K562 (cell line): Measurements from ENCODE around the gene XPOT. TPM values are rescaled to one million over a fixed set of nuclear protein-coding genes. Genes with fewer than 3 reads are reported as not detected.

Source experiments
- BCOR ChIP-seq: fragments of 450-650 bp; IDR thresholded peaks from 2 replicates; pipeline ENCODE4 v1.6.1; 2016
- CHD1 ChIP-seq: fragments of 200-600 bp; sonication (generic); IDR thresholded peaks from one replicate; pipeline ENCODE4 v1.6.1; 2012; ENCODE audit warnings: mild to moderate bottlenecking, moderate library complexity, low read length, inconsistent platforms
- CHD2 ChIP-seq: IDR thresholded peaks from 2 replicates; pipeline ENCODE4 v1.6.1; 2011; ENCODE audit warnings: low read depth, low read length
- CHD4 ChIP-seq: fragments of 200-600 bp; sonication (generic); IDR thresholded peaks from 3 replicates; pipeline ENCODE4 v1.6.1; 2012; ENCODE audit warnings: low read depth, mild to moderate bottlenecking, mixed read lengths, low read length, inconsistent platforms; ENCODE audit not compliant: insufficient read depth, insufficient replicate concordance, poor library complexity, severe bottlenecking
- COPS2 ChIP-seq: fragments of 450-650 bp; conservative IDR thresholded peaks from 2 replicates; pipeline ENCODE4 v1.6.1; 2016; ENCODE audit warnings: mild to moderate bottlenecking, moderate library complexity
- EP400 ChIP-seq: fragments of 450-650 bp; IDR thresholded peaks from 2 replicates; pipeline ENCODE4 v1.6.1; 2017; ENCODE audit warnings: antibody characterized with exemption, mild to moderate bottlenecking, moderate library complexity
- EZH2 ChIP-seq: IDR thresholded peaks from 2 replicates; pipeline ENCODE4 v1.6.1; 2012; ENCODE audit warnings: low read depth, mild to moderate bottlenecking, inconsistent platforms, low read length, borderline replicate concordance
- HDAC3 ChIP-seq: fragments of 450-650 bp; IDR thresholded peaks from 2 replicates; pipeline ENCODE4 v1.6.1; 2018; ENCODE audit warnings: borderline replicate concordance, mild to moderate bottlenecking, moderate library complexity; ENCODE audit not compliant: partially characterized antibody
- HDAC6 ChIP-seq: IDR thresholded peaks from 2 replicates; pipeline ENCODE4 v1.6.1; 2012; ENCODE audit warnings: low read depth, mild to moderate bottlenecking, control low read depth, inconsistent platforms, low read length, moderate library complexity
- IRF1 ChIP-seq: sonication (generic); formaldehyde crosslinking; IDR thresholded peaks from 2 replicates; pipeline ENCODE4 v1.8.0; 2022; ENCODE audit warnings: missing genetic modification reagents, mild to moderate bottlenecking, borderline replicate concordance
- JUND ChIP-seq, 2 experiments: IDR thresholded peaks; 2 replicates in 1 of 2; 3 replicates in 1 of 2; pipeline ENCODE4 v1.6.1; 2011; ENCODE audit warnings: borderline replicate concordance in 2 of 2, low read depth in 2 of 2, low read length in 2 of 2, improper control_type of control experiment in 1 of 2, missing biosample characterization in 1 of 2, missing genetic modification characterization in 1 of 2, missing genetic modification reagents in 1 of 2
- MAFK ChIP-seq: IDR thresholded peaks from 2 replicates; pipeline ENCODE4 v1.6.1; 2011; ENCODE audit warnings: low read length, improper control_type of control experiment
- NFIC ChIP-seq: fragments of 450-650 bp; IDR thresholded peaks from 2 replicates; pipeline ENCODE4 v1.6.1; 2017; ENCODE audit warnings: mild to moderate bottlenecking, inconsistent platforms
- NR0B1 ChIP-seq: fragments of 450-650 bp; IDR thresholded peaks from one replicate; pipeline ENCODE4 v1.6.1; 2018; ENCODE audit warnings: mild to moderate bottlenecking, moderate library complexity; ENCODE audit not compliant: partially characterized antibody
- NR2F6 ChIP-seq: fragments of 450-650 bp; formaldehyde crosslinking; IDR thresholded peaks from 2 replicates; pipeline ENCODE4 v1.4.0; 2020; ENCODE audit warnings: mild to moderate bottlenecking
- PPARD ChIP-seq: fragments of 250-450 bp; sonication (Bioruptor Pico); IDR thresholded peaks from 2 replicates; pipeline ENCODE4 v1.8.0; 2022; ENCODE audit warnings: inconsistent platforms, mild to moderate bottlenecking, moderate library complexity
- SFPQ ChIP-seq: fragments of 200-400 bp; formaldehyde crosslinking; IDR thresholded peaks from 2 replicates; pipeline ENCODE4 v1.6.1; 2017; ENCODE audit warnings: mild to moderate bottlenecking, low read depth, low read length, moderate library complexity
- SLC30A9 ChIP-seq: fragments of 250-450 bp; sonication (Bioruptor Pico); IDR thresholded peaks from 2 replicates; pipeline ENCODE4 v1.8.0; 2022; ENCODE audit warnings: mild to moderate bottlenecking, moderate library complexity
- SOX6 ChIP-seq: fragments of 450-650 bp; IDR thresholded peaks from 2 replicates; pipeline ENCODE4 v1.6.1; 2014; ENCODE audit warnings: mild to moderate bottlenecking
- TARDBP ChIP-seq: fragments of 450-650 bp; IDR thresholded peaks from 2 replicates; pipeline ENCODE4 v1.6.1; 2016
- USF1 ChIP-seq: sonication (generic); formaldehyde crosslinking; IDR thresholded peaks from 2 replicates; pipeline ENCODE4 v1.9.0; 2022; ENCODE audit warnings: mild to moderate bottlenecking, missing genetic modification reagents
- ZNF184 ChIP-seq: sonication (generic); formaldehyde crosslinking; IDR thresholded peaks from 2 replicates; pipeline ENCODE4 v1.5.0; 2020; ENCODE audit warnings: missing genetic modification reagents
- ZNF740 ChIP-seq, 3 experiments: fragments of 200-800 bp in 1 of 3; sonication (Bioruptor generic) in 1 of 3; sonication (generic) in 1 of 3; formaldehyde crosslinking in 1 of 3; IDR thresholded peaks; 2 replicates each; pipeline versions ENCODE4 v1.6.1 to v1.8.0; 2016 to 2022; ENCODE audit warnings: mild to moderate bottlenecking in 2 of 3, missing compliant biosample characterization in 2 of 3, missing genetic modification characterization in 2 of 3, missing genetic modification reagents in 1 of 3
- ZNF79 ChIP-seq: fragments of 250-450 bp; sonication (Bioruptor Pico); IDR thresholded peaks from 2 replicates; pipeline ENCODE4 v1.4.0; 2020; ENCODE audit warnings: low read depth, mild to moderate bottlenecking, moderate library complexity
- polyA plus RNA-seq, 8 experiments: library from polyadenylated mRNA; depleted of rRNA in 4 of 8; stranded (reverse) in 5 of 8; unstranded in 3 of 8; fragments of >200 nt; fragmentation: Nextera tagmentation in 2 of 8; fragmentation: Illumina TruSeq in 1 of 8; extraction: Ambion mirVana in 2 of 8; extraction: Trizol in 1 of 8; gene quantifications; 2 replicates each; pipeline versions ENCODE4 v1.2.1 to v1.2.3, GENCODE V29; 2011 to 2014; ENCODE audit warnings: inconsistent platforms in 1 of 8, missing spikeins in 1 of 8
- total RNA-seq, 7 experiments: library from RNA; depleted of rRNA in 6 of 7; stranded (reverse); fragments of >200 nt in 6 of 7; fragmentation: Illumina TruSeq in 2 of 7; extraction: Trizol in 2 of 7; gene quantifications; 2 replicates each; pipeline versions ENCODE4 v1.2.1 to v1.2.3, GENCODE V29; 2011 to 2021; ENCODE audit warnings: low replicate concordance in 1 of 7

Gene XPOT
- total and polyA plus RNA-seq, 9 of the 15 experiments (the other 6 are each of a cell fraction or from before 2014, with no cell fraction given) = 26.2 to 192 (median 102) TPM

- no peak for TF ChIP-seq HDAC6
- no peak for TF ChIP-seq ZNF79 (CRISPR knock-in tag)
- peak; percentile 13 for TF ChIP-seq HDAC3
- TF ChIP-seq BCOR = no peak
- no peak for TF ChIP-seq SLC30A9
- TF ChIP-seq TARDBP = no peak
- TF ChIP-seq USF1 (CRISPR knock-in tag) = no peak
- TF ChIP-seq ZNF184 (CRISPR knock-in tag) = no peak
- no peak for TF ChIP-seq CHD1
- no peak for TF ChIP-seq NR0B1
- peak; percentile 43 for TF ChIP-seq EP400
- no peak for TF ChIP-seq SFPQ
- TF ChIP-seq MAFK = no peak; the same call in 1 of the 2 replicates
- TF ChIP-seq EZH2 = no peak
- TF ChIP-seq ZNF740 (CRISPR knock-in tag; IDR thresholded peaks at IDR 0.05) = no peak
- TF ChIP-seq ZNF740 (tag; IDR thresholded peaks at IDR 0.05) = no peak
- no peak for TF ChIP-seq CHD4
- TF ChIP-seq COPS2 = no peak
- peak; percentile 32; the same call in 1 of the 2 replicates for TF ChIP-seq CHD2
- peak; percentile 50; the same call in 1 of the 2 replicates for TF ChIP-seq SOX6
- no peak for TF ChIP-seq PPARD
- no peak for TF ChIP-seq NR2F6 (CRISPR knock-in tag)
- no peak for TF ChIP-seq NFIC
- peak; percentile 81 for TF ChIP-seq JUND (IDR thresholded peaks at IDR 0.05; ENCODE audit: borderline replicate concordance, low read depth, low read length)
- TF ChIP-seq JUND (tag; IDR thresholded peaks at IDR 0.05; ENCODE audit: borderline replicate concordance, low read depth, low read length) = peak; percentile 80; the same call in 2 of the 3 replicates
- no peak for TF ChIP-seq IRF1
Observed at GRCh38 chr12:64457032-64457431, 52.8 kb downstream of the XPOT start (continued).
